Astrocyte of the spinal cord (primary cell): ENCODE results near the gene CBLB.

Source experiments
- DNase-seq: peaks from one replicate; pipeline ENCODE4 v3.0.0; 2011; ENCODE audit warnings: low read depth, low spot score
- H3K4me3 ChIP-seq: 2 replicates; pipeline ENCODE4 v1.5.1; 2011; ENCODE audit warnings: low read depth, mild to moderate bottlenecking, low read length, moderate library complexity
- in situ Hi-C: cut with HindIII; loops from 2 replicates; pipeline ENCODE4 v1.10.0; 2017; ENCODE audit warnings: low sequenced_read_pairs
- TF ChIP-seq, protein P1 (sequence below): IDR thresholded peaks from 2 replicates; pipeline ENCODE4 v1.5.1; 2012; ENCODE audit warnings: low read depth, mild to moderate bottlenecking, low read length, inconsistent platforms

Gene CBLB

DNA sequence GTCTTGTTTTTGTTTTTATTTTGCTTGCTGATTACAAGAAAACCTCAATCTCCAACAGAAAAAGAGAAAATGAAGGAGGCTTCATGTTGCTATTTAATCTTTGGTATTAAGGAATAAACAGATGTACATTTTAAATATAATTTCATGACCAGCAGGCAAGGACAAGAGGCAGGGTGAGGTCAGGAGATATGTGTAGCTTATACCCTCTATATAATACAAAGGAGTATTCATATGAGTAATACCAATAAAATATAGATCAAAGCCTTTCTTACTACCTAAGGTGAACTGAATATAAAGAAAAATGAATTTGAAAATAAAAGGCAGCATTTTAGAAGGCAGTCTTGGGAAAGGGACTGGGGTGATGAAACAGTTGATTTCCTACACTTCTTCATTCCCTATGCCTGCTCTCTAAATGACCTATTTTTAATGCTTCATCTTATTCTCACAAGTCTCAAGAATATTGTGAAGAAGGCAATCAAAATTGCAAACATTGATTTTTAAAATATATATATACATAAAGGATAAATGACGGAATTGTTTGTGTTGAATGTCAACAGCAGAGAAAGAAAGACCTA is 8.6 kb upstream of the CBLB start:
- DNase-seq, result no peak
- in situ Hi-C loops, result no loop called here
- TF ChIP-seq, protein P1, sequence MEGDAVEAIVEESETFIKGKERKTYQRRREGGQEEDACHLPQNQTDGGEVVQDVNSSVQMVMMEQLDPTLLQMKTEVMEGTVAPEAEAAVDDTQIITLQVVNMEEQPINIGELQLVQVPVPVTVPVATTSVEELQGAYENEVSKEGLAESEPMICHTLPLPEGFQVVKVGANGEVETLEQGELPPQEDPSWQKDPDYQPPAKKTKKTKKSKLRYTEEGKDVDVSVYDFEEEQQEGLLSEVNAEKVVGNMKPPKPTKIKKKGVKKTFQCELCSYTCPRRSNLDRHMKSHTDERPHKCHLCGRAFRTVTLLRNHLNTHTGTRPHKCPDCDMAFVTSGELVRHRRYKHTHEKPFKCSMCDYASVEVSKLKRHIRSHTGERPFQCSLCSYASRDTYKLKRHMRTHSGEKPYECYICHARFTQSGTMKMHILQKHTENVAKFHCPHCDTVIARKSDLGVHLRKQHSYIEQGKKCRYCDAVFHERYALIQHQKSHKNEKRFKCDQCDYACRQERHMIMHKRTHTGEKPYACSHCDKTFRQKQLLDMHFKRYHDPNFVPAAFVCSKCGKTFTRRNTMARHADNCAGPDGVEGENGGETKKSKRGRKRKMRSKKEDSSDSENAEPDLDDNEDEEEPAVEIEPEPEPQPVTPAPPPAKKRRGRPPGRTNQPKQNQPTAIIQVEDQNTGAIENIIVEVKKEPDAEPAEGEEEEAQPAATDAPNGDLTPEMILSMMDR, result no peak
- no peak overlapping the region for H3K4me3 ChIP-seq

DNA sequence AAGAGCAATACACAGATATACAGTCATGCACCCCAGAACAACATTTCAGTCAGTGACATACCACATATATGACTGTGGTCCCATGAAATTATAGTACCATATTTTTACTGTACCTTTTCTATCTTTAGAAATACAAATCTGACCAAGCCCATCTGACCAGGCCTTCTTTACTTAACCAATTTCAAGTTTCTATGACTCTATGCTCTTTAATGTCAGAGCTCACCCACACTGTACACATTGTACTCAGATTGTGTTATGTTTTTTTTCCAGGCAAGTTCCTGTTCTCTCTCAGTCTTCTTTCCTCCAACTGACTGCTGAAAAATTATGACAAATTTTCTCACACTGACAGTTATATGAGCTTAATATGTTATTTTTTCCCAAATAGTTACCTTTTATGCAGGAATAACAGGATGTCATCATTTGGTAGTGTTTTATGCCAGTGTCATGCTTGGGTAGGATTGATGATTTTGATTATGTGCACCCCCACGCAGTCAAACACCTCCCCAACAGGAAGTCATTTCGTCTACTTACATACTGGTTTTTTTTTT is 8.0 kb upstream of the CBLB start:
- TF ChIP-seq, protein P1, result no peak
- DNase-seq, result no peak
- no peak overlapping the region for H3K4me3 ChIP-seq
- in situ Hi-C loops, result no loop called here

DNA sequence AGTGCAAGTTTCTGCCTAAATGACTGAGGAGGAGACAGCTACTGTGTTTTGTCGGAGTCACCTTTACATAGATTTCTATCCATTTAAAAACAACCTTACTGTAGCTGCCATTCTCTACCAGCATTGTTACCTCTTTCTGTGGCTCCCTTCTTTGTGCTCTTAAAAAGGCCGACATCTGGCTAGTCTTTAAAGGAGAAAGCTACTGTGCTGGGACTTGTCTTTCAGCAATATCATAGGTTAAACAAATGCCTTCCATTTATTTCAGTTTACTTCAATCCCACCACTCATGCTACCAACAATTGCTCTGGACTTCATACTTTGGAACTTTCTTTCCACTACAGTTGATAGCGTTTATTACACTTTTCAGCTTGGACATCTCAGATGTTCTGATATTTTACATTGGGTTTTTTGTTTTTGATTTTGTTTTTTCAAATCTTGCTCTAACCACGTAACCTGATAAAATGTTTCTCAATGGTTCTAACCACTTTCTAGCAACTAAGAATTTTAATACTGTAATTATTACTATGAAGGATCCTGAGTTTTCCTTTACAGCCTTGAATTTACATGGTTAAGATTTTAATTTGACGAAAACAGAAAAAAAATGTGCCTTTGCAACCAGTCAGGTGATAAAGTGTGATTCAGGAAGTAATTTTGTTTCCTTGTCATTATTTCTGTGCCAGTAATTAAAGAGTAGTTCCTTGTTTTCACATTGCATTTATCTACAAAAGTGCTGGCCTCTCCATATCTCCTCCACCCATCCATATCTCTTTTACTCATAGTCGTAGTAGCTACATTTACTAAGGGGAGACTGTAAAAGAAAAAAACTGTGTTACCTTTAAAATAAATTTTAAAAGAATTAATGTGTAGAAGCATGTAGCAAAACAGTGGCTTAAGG is 1.3 kb upstream of the CBLB start:
- TF ChIP-seq, protein P1, result no peak
- in situ Hi-C loops, result no loop called here
- peak overlapping the region; percentile 75 for H3K4me3 ChIP-seq
- DNase-seq, result no peak

DNA sequence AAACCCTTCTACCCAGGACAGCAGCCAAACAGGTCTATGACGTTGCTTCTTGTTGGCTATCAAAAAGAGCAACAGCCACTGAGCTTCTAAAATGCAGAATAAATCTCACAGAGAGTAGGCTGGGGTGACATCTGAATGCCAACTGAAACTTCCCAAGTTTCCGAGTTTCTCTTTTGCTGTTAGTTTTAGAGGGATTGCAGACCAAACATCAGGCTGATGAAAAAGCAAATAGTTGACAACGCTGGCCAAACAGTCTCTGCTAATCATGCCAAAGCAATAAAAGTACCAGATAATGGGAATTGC is 670 bp upstream of the CBLB start:
- in situ Hi-C loops, result no loop called here
- TF ChIP-seq, protein P1, result no peak
- no peak for DNase-seq
- peak overlapping the region; percentile 75 for H3K4me3 ChIP-seq

DNA sequence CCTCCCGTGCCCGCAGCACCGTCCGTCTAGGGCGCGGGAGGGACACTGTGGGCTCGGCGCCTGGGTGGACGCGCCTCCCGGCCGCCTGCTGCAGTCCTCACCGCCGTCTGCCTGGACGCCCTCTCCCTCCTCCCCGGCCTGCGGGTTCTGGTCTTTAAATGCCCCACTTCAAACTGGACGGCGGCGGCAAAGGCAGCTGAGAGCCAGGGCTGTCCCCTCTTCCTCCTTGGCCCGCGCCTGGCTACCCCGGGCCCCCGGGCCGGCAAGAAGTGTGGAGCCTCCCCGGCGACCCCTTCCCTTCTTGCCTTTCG is 426 bp downstream of the CBLB start:
- in situ Hi-C loops, result no loop called here
- TF ChIP-seq, protein P1, result no peak
- peak; percentile 59 for DNase-seq
- peak overlapping the region; percentile 75 for H3K4me3 ChIP-seq

DNA sequence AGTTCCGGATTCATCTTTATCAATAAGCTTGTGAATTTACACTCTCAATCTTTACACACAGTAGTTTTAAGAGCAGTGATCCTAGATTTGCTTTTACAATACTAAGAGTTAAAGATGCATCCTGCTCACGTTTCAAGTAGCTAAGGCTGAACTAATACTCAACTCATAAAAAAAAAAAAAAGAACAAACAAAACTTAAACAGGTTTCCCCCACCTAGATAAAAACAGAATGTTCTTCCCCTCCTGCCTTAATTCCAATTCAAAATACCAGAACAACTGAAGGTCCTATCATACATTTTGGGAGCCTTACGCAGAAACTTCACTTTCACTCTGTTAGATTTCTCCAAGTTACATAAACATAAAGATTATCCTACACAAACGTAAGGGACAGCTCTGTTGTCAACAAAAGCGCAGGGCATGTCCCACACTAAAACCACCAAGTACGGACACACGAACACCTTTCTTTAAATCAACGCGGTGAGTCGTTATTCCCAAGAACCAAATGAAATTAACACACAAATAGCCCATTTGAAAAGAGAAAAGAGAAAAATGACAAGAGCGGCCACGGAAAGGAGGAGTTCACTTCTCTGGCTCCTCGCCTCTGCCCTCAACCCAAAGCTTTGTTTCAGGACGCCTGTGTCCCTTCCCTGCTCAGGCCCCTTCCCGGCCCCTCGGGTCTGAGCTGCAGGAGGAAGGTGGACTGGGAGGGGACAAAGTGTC is 941 bp downstream of the CBLB start:
- DNase-seq, result peak; percentile 42
- H3K4me3 ChIP-seq, result peak overlapping the region; percentile 75
- TF ChIP-seq, protein P1, result no peak
- in situ Hi-C loops, result no loop called here
